Lower leg skin (tissue), 3 donors: ENCODE results near the gene UST.

Source experiments
- POLR2A ChIP-seq, 2 donors: fragments of 450-650 bp; IDR thresholded peaks; one replicate each; pipeline ENCODE4 v1.6.1; 2016 to 2017; ENCODE audit warnings: antibody characterized with exemption in 2 of 2, mild to moderate bottlenecking in 1 of 2, moderate library complexity in 1 of 2
- TF ChIP-seq, protein P1 (sequence below), 3 donors: fragments of 450-650 bp; IDR thresholded peaks; one replicate each; pipeline ENCODE4 v1.5.1; 2016; ENCODE audit warnings: antibody characterized with exemption in 3 of 3, mild to moderate bottlenecking in 3 of 3, moderate library complexity in 2 of 3

DNA sequence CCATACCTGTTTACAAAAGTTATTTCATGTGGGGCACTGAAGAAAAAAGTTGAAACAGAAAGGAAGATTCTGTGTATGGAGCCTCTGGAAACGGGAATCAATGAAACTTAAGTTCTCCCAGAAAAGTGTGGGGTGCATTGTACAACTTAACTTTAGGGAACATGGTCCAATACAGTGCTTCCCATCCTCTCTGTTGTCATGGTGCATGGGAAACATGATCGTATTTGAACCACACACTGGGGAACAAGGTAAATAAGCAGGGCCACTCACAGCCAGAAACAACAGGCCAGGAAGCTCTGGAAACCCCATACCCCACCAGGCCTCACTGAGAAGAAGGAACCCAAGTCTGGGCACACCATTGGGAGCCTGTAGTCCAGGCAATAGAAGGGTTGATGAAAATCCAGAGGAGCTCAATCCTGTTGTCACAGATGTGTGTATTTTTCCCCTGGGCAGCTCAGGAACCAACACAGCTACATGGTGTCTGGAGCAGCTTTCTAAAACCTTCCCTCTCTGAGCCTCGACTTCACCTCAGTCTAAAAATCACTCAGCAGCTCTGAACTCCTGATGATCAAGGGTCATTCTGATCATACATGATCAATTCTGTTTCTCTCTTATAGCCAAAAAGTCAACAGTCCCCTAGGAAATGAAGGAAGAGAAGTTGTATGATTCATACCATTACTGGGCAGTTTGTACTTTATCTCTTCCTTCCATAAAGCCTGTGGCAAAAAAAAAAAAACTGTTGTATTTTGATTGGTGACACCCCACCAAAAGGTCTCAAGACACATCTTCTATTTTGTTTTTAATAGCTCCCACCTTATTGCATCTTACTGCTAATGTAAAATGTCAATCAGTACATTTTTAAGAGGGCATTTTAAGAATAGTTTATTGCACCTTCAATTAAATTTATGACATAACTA lies 372.2 kb downstream of the UST start:
- TF ChIP-seq POLR2A (IDR thresholded peaks at IDR 0.05), result no peak
- TF ChIP-seq, protein P1, sequence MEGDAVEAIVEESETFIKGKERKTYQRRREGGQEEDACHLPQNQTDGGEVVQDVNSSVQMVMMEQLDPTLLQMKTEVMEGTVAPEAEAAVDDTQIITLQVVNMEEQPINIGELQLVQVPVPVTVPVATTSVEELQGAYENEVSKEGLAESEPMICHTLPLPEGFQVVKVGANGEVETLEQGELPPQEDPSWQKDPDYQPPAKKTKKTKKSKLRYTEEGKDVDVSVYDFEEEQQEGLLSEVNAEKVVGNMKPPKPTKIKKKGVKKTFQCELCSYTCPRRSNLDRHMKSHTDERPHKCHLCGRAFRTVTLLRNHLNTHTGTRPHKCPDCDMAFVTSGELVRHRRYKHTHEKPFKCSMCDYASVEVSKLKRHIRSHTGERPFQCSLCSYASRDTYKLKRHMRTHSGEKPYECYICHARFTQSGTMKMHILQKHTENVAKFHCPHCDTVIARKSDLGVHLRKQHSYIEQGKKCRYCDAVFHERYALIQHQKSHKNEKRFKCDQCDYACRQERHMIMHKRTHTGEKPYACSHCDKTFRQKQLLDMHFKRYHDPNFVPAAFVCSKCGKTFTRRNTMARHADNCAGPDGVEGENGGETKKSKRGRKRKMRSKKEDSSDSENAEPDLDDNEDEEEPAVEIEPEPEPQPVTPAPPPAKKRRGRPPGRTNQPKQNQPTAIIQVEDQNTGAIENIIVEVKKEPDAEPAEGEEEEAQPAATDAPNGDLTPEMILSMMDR (IDR thresholded peaks at IDR 0.05), result no peak
